Breast epithelium (tissue), 3 donors: ENCODE results near the gene SCNM1.

Experiments used
- POLR2A ChIP-seq: fragments of 450-650 bp; IDR thresholded peaks from one replicate; pipeline ENCODE4 v1.6.1; 2016; ENCODE audit warnings: antibody characterized with exemption, mild to moderate bottlenecking, moderate library complexity
- POLR2AphosphoS5 ChIP-seq, 3 donors: sonication (generic); formaldehyde crosslinking; IDR thresholded peaks; one replicate each; pipeline ENCODE4 v1.6.1; 2017; ENCODE audit warnings: antibody characterized with exemption in 3 of 3
- TF ChIP-seq, protein P1 (sequence below), 3 donors: fragments of 450-650 bp; IDR thresholded peaks; one replicate each; pipeline ENCODE4 v1.5.1; 2016 to 2017; ENCODE audit warnings: antibody characterized with exemption in 3 of 3, mild to moderate bottlenecking in 3 of 3, moderate library complexity in 3 of 3

DNA sequence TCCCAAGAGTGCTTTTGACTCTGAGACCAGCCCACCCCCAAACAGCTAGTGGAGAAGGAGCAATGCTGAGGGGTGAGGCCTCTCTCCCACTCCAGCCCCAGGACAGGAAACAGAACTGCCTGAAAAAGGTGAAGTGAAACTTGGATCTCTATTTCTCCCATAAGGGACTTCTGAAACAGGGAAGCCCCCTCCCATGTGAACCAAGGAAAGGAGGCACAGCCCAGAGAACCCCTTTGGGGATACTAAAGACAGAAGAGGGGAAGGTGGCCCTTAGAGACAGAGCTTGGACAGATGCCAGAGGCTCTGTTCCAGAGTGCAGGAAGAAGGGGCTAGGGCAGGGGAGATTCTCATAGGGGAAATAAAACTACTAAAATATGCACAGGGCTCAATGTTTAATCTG lies 6.6 kb upstream of the SCNM1 start:
- TF ChIP-seq, protein P1, sequence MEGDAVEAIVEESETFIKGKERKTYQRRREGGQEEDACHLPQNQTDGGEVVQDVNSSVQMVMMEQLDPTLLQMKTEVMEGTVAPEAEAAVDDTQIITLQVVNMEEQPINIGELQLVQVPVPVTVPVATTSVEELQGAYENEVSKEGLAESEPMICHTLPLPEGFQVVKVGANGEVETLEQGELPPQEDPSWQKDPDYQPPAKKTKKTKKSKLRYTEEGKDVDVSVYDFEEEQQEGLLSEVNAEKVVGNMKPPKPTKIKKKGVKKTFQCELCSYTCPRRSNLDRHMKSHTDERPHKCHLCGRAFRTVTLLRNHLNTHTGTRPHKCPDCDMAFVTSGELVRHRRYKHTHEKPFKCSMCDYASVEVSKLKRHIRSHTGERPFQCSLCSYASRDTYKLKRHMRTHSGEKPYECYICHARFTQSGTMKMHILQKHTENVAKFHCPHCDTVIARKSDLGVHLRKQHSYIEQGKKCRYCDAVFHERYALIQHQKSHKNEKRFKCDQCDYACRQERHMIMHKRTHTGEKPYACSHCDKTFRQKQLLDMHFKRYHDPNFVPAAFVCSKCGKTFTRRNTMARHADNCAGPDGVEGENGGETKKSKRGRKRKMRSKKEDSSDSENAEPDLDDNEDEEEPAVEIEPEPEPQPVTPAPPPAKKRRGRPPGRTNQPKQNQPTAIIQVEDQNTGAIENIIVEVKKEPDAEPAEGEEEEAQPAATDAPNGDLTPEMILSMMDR (IDR thresholded peaks at IDR 0.05), result no peak
- no peak for TF ChIP-seq POLR2A
- TF ChIP-seq POLR2AphosphoS5 (IDR thresholded peaks at IDR 0.05), result no peak
